ENCODE measurements around the gene SLC44A5. TPM values are rescaled to one million over a fixed set of nuclear protein-coding genes. Genes with fewer than 3 reads are reported as not detected.
"Not testable (repeated sequence)": the region's sequence is repeated elsewhere in the genome, so short reads cannot be mapped to it uniquely, and the experiment has no call there.

The SLC44A5 gene
- polyA plus RNA-seq, 1 donor, result 0.30 TPM

DNA sequence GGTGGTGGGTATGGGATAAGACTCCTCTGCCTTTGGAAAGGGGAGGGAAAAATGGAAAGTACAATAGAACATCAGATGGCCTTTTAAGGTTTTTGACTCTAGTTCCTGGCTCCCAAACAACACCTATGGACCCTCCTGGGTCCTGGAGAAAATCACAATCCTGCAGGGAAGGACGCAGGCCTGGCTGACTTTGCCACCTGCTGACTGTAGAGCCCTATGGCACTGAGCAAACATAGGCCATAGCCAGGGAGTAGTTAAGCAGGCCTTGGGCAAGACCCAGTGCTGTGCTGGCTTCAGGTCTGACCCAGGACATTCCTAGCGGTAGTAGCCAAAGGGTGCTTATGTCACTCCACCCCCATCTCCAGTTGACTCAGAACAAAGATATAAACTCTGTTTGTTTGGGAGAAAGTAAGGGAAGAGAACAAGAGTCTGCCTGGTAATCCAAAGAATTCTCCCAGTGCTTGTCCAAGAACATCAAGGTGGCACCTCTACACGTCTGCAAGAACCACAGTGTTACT, 149.0 kb downstream of the SLC44A5 start:
- no peak for DNase-seq (ENCODE audit: low read depth)

DNA sequence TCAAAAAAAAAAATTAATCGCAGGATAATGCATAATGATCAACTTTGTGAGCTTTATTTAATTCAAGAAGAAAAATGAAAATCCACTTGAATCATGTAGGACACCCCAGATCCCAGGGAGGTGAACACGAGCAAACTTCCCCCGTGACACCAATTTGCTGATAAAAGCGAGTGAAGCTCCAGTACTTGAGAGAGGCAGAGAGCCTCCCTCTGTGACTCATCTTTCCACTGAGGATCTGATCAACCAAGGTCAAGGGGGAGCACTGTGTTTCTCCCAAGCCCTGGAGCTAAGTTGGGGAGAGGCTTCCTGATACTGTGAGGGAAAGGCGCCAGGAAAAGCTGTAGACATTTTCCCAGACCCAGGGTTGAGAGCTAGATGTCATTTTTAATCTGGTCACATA, 160.9 kb downstream of the SLC44A5 start:
- DNase-seq (ENCODE audit: low read depth), result no peak

DNA sequence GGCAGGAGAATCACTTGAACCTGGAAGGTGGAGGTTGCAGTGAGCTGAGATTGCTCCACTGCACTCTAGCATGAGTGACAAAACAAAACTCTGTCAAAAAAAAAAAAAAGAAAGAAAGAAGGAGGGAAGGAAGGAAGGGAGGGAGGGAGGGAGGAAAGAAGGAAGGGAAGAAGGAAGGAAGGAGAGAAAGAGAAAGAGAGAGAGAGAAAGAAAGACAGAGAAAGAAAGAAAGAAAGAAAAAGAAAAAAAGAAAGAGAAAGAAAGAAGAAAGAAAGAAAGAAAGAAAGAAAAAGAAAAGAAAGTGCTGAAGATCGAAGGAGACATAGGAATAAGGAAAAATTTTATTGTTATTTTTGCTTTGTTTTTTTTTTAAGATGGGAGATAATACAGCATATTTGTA, 166.7 kb downstream of the SLC44A5 start:
- DNase-seq (ENCODE audit: low read depth), result no peak

DNA sequence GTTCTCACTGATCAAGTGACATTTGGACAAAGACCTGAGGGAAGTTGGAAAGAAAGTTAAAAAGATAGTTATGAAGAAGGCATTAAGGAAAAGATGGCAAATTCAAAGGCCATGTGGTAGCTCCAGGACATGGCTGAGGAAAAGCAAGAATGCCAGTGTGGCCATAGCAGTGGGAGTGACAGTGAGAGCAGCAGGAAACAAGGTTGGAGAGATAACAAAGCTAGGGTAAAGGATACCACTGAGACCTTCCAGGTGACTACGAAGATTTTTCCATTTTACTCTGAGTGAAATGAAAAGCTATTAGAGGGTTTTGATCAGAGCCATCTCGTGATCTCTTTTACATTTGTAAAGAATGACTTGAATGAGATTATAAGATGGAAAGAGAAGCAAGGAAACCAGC, 170.6 kb downstream of the SLC44A5 start:
- no peak for DNase-seq (ENCODE audit: low read depth)

DNA sequence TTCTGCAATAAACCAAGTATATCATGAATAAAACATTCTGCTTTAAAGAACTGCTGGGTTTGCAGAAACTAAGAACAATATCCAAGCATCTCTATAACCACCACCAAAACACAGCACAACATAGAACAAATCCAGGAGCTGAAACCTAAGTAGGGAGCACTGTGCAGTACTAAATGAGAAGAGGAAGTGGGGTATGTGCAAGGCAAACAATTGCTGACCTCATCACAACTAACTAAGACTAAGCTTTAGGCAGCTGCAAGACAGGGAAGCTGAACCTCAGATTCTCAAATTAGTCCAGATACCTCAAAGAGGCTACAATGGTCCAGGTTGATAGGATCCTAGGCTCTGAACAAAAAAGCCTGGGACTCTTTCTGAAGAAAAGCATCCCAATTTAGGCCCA, 172.6 kb downstream of the SLC44A5 start:
- DNase-seq (ENCODE audit: low read depth), result no peak

DNA sequence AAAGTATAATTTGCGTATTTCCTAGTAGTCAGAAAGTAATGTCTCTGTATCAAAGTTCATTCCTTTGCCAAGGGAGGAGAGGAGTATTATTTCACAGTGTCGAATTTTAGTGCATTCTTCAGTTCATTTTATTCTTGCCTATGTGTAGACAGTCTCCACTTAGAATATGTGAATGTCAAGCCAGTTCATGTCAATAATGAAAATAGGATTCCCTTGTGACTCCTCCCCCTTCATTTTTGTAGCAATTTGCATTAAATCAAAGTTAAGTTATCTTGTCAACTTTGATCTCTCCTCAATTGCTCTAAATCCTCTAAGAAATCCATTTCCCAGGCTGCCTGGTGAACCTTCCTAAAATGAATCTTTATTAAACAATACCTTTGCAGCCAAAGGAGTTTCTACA, 179.1 kb downstream of the SLC44A5 start:
- no peak for DNase-seq (ENCODE audit: low read depth)

DNA sequence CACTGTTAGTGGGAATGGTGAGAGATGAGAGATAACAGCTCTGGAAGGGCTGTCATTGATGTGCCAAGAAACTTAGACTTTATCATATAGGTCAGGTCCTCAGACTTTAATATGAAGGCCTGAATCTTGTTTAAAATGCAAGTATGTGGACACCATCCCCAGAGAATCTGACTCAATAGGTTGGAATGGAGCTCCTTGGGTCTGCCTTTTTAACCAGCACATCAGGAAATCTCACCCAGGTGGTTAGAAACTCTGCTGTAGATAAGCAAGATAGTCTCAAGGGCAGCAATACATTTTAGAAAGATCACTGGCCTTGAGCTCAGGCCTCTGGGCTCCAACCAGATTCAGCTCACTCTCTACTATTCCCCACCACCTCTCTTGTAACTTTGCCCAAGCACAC, 180.4 kb downstream of the SLC44A5 start:
- no peak for DNase-seq (ENCODE audit: low read depth)

DNA sequence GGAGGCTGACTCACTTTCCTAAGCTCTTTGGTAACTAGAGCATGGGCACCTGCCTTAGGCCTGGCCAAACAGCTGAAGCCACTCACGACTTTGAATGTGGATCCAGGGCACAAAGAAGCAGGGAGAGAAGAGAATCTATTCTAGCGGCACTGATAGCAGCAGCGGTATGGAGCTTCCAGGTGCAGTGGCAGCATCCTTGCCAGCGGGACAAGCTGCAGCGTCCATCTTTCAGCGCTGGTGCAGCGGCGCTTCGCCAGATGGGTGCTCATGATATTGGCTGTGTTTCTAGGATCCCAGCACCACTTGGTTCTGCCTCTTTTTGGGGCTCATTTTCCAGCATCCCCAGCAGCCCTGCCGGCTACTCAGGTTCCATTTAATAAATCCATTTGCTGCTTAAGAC, 184.2 kb downstream of the SLC44A5 start:
- no peak for DNase-seq (ENCODE audit: low read depth)

DNA sequence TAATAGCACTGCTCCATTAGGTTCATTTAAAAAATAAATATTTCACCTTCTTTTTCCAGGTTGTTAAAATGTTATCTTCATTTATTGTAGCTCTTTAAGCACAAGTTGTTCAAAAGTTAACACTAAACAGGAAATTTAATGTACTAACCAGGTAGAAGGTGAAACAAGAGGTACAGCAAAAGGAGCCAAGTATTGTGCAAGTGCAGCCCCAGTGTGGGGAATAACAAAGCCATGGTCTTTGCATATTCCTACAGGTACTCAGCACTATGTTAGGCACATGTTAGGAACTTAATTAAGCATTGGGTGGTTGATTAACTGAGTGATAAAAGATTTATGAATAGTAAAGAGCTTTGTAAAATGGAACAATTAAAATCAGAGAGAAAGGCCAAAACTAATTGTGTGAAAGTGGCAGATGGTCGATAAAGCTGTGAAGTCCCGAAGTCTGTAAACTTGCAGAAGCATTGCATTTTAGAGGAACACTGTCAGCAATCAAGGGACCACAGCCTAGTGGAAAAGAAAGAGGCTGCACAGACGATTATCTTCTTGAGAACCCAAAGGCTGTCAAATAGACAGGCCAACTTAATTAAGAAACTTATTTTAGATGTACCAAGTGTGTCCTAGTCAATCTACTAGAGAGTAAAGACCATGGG, 185.8 kb downstream of the SLC44A5 start:
- DNase-seq (ENCODE audit: low read depth), result no peak

DNA sequence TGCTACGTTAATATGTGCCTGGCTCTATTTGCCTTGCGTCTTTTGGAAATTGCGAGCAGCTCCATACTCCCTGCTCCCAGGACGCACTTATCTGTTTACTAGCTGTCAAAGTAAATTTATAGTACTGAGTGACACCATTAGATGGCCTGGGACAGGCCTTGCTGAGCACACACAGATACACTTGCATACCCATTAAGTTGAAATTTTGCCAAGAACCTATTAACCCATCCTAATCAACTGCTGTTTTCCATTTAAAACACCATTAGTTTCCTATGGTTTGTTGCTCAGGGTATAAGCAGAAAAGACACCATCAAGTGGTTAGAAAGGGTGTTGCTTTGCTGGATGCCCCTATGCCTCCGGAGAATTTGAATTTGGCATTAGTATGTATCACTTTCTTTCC, 187.3 kb downstream of the SLC44A5 start:
- no peak for DNase-seq (ENCODE audit: low read depth)

DNA sequence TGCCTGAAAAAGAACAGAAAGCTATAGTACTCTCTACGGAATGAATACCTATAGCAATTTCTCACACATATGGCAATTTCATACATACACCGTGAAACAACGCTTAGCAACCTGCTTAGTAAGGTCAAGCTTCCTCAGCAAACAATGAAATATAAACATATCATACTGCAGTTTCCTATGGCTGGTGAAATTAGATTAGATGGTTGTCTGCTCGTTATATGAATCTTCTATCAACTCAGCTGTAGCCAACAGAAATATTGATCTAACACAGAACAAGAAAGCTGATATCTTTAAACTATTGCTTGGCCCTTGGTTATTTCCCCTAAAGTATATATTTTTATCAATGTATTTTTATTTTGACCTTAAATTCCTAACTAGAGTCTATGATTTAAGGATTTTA, 187.8 kb downstream of the SLC44A5 start:
- no peak for DNase-seq (ENCODE audit: low read depth)

DNA sequence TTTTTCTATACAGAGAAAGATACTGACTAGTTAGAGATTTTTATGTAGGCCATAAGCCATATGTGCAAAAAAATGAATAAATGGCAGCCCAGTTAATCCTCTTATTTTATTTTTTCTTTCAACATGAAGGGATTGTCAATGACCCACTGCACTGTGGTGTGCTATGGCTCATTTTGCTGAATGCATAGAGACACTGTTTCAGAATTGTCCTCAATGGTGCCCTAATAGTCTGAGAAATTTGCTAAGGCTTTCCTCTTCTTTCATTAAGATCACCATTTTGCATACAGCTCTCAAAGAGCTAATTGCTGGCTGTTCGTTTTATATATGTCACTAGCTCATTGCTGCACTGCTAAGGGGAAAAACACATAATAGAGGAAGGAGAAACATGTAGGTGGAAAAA, 189.5 kb downstream of the SLC44A5 start:
- DNase-seq (ENCODE audit: low read depth), result no peak

DNA sequence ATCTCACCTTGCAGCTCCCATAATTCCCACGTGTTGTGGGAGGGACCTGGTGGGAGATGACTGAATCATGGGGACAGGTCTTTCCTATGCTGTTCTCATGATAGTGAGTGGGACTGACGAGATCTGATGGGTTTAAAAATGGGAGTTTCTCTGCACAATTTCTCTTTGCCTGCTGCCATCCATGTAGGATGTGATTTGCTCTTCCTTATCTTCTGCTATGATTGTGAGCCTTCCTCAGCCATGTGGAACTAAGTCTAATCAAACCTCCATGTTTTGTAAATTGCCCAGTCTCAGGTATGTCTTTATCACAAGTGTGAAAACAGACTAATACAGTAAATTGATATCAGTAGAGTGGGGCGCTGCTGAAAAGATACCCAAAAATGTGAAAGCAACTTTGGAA, 195.7 kb downstream of the SLC44A5 start:
- DNase-seq (ENCODE audit: low read depth), result no peak

DNA sequence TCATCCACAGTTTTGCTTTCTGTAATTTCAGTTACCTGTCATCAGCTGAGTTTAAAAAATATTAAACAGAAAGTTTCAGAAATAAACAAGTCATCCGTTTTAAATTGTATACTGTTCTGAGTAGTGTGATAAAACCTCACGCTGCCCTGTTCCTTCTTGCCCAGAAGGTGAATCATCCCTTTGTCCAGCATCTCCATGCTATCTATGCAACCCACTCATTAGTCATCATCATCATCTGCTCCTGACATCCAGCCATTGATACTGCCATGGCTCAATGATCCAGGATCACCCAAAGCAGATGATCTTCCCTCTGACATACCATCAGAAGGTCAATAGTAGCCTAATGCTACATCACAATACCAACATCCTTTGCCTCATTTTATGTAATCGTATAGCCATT, 198.3 kb downstream of the SLC44A5 start:
- DNase-seq (ENCODE audit: low read depth), result no peak

DNA sequence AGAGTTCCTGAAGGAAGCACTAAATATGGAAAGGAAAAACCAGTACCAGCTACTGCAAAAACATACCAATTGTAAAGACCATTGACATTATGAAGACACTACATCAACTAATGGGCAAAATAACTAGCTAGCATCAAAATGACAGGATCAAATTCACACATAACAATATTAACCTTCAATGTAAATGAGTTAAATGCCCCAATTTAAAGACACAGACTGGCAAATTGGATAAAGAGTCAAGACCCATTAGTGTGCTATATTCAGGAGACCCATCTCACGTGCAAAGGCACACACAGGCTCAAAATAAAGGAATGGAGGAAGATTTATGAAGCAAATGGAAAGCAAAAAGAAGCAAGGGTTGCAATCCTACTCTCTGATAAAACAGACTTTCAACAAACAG, 206.2 kb downstream of the SLC44A5 start:
- not testable (repeated sequence) for DNase-seq (ENCODE audit: low read depth)

DNA sequence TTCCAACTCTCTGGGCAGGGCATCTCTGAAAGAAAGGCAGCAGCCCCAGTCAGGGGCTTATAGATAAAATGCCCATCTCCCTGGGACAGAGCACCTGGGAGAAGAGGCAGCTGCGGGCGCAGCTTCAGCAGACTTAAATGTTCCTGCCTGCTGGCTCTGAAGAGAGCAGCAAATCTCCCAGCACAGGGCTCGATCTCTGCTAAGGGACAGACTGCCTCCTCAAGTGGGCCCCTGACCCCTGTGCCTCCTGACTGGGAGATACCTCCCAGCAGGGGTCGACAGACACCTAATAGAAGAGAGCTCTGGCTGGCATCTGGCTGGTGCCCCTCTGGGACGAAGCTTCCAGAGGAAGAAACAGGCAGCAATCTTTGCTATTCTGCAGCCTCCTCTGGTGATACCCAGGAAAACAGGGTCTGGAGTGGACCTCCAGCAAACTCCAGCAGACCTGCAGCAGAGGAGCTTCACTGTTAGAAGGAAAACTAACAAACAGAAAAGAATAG, 207.7 kb downstream of the SLC44A5 start:
- not testable (repeated sequence) for DNase-seq (ENCODE audit: low read depth)

DNA sequence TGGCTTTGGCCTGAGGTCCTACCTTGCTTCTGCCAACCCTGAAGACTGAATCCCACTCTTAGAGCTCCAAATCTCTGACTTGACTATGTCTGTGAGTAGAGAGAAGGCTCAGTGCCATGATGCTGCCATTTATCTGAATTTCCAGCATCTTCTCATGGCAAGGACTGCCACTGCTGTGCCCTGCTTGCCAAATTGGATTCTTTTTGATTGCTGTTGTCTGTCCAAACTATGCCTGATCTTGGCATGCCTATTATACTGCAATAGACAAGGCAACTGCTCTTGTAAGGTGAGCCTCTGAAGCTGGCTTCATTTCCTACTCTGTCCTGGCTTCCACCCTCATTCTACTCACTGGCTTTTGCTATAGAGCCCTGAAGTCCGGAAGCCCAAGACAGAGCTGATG, 210.2 kb downstream of the SLC44A5 start:
- DNase-seq (ENCODE audit: low read depth), result no peak

DNA sequence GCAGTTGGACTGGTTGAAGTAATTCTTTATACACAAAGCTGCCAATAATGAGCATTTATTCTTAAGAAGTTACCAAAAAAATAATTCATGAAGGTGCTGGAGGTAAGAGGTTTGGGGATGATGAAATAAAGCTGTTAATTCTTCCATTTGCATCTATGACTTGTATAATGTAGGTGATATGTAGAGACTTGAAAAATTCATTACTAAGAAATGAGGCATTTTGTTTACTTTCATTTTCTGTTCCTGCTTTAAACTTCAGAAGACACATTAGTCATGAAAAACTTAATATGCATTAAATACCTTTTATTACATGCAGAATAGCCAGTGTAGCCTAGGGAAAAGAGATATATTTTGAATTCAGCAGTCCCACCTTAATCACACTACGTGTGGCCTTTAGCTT, 214.2 kb downstream of the SLC44A5 start:
- DNase-seq (ENCODE audit: low read depth), result no peak

DNA sequence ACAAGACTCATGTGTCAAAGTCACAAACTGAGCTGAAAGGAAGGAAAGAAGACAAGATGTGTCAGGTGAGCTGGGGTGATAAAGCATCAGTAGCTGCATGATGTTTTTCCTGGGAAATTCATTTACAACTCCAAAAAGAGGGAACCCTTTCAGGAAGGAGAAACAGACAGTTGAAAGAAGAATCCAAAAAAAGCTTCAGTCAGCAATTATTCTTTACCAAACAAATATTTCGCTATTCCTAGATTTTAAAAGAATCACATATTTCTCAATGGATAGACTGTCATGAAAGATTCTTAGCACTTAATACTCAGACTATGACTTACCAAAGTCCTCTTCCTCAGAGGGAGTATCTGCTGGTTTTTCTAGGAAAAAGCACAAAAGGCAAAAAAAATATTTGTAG, 214.7 kb downstream of the SLC44A5 start:
- no peak for DNase-seq (ENCODE audit: low read depth)

DNA sequence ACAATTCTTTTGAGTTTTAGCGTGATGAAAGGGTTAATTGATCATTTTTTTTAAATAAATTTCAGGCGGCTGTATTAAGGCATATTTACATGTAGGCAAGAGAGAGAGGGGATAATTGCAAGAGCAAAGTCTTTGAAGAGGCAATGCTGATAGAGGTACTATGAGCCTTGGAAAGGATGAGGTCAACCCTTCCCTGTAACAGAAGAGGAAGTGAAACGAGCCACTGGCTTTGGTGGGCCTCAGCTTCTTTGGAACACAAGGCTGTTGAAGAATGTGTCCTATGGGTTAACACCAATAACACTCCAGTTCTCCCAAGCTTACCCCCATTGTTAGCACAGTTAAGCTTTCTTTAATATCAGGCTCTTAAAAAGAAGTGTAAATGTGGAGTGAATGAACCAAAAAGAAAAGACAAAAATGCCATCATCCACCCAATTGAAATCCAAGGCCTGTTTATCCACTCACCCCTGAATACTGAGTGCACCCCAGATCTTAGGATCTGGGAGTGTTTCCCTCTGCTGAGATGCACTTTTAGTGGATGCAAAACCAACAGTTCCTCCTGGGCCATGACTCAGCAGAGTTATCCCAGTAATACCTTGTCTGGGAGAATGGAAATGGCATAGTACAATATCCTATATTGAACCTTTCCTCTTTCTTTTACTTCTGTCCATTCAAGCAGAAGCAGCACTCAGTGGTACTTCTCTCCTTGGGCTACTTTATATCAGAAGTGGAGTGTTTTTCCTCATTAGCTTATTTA, 216.4 kb downstream of the SLC44A5 start:
- no peak for DNase-seq (ENCODE audit: low read depth)

DNA sequence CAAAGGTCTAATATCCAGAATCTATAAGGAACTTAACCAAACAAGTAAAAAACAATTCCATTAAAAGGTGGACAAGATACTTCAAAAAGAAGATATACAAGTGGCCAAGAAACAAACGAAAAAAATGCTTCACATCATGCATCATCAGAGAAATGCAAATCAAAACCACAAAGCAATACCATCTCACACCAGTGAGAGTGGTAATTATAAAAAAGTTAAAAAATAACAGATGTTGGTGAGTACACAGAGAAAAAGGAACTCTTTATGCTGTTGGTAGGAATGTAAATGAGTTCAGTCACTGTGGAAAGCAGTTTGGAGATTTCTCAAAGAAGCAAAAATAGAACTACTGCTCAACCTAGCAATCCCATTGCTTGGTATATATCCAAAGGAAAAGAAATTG, 218.6 kb downstream of the SLC44A5 start:
- no peak for DNase-seq (ENCODE audit: low read depth)

DNA sequence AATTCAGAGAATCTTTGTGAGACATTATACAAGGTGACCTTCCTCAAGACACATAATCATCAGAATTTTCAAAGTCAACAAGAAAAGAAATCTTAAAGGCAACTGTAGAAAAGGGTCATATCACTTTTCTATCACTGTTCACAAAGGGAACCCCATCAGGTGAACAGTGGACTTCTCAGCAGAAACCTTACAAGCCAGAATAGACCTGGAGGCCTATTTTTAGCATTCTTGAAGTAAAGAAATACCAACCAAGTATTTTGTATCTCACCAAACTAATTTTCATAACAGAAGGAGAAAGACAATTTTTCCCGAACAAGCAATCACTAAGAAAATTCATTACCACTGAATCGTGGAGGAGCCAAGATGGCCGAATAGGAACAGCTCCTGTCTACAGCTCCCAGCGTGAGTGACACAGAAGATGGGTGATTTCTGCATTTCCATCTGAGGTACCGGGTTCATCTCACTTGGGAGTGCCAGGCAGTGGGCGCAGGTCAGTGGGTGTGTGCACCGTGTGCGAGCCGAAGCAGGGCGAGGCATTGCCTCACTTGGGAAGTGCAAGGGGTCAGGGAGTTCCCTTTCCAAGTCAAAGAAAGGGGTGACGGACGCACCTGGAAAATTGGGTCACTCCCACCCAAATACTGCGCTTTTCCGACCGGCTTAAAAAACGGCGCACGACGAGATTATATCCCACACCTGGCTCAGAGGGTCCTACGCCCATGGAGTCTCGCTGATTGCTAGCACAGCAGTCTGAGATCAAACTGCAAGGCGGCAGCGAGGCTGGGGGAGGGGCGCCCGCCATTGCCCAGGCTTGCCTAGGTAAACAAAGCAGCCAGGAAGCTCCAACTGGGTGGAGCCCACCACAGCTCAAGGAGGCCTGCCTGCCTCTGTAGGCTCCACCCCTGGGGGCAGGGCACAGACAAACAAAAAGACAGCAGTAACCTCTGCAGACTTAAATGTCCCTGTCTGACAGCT, 235.2 kb downstream of the SLC44A5 start:
- DNase-seq (ENCODE audit: low read depth), result not testable (repeated sequence)

Data from forelimb muscle (tissue), 1 donor.